GM19467 (cell line): ENCODE data around the gene SIT1.

Experiments used
- ATAC-seq: cut with Tn5 transposase; IDR thresholded peaks from one replicate; pipeline ENCODE4 v1.9.1; 2021; ENCODE audit warnings: mild to moderate bottlenecking, moderate library complexity; ENCODE audit not compliant: unreplicated experiment

Gene SIT1

GRCh38 chr9:35650341-35651158, at the start of gene SIT1:
Gene SIT1, minus strand, starts transcription at chr9:35650931. Its CDS starts 78 bp downstream, at chr9:35650853.
- no peak for ATAC-seq

GRCh38 chr9:35700031-35700430, 49.3 kb upstream of the SIT1 start:
- no peak for ATAC-seq

GRCh38 chr9:35698231-35698630, 47.5 kb upstream of the SIT1 start:
- no peak for ATAC-seq

GRCh38 chr9:35697486-35697885, 46.8 kb upstream of the SIT1 start:
- no peak for ATAC-seq

GRCh38 chr9:35696520-35697215, 45.9 kb upstream of the SIT1 start:
- no peak for ATAC-seq

- no peak for ATAC-seq
Measured at GRCh38 chr9:35695943-35696401, 45.2 kb upstream of the SIT1 start.

- no peak for ATAC-seq
Measured at GRCh38 chr9:35691757-35692301, 41.1 kb upstream of the SIT1 start.

GRCh38 chr9:35691334-35691650, 40.6 kb upstream of the SIT1 start:
- ATAC-seq = no peak

GRCh38 chr9:35690614-35691333, 40.0 kb upstream of the SIT1 start:
- ATAC-seq = no peak

GRCh38 chr9:35690294-35690613, 39.5 kb upstream of the SIT1 start:
- no peak for ATAC-seq

GRCh38 chr9:35689542-35690293, 39.0 kb upstream of the SIT1 start, which contains the start of gene TPM2:
Gene TPM2, minus strand, starts transcription at chr9:35689925. Its CDS starts 108 bp downstream, at chr9:35689817.
- ATAC-seq = no peak

- no peak for ATAC-seq
Measured at GRCh38 chr9:35688558-35689541, 38.1 kb upstream of the SIT1 start.

- ATAC-seq = no peak
Measured at GRCh38 chr9:35687972-35688557, 37.3 kb upstream of the SIT1 start.

- ATAC-seq = no peak
Measured at GRCh38 chr9:35687306-35687705, 36.6 kb upstream of the SIT1 start.

- no peak for ATAC-seq
Measured at GRCh38 chr9:35686222-35687203, 35.8 kb upstream of the SIT1 start.

GRCh38 chr9:35685506-35685905, 34.8 kb upstream of the SIT1 start:
- no peak for ATAC-seq

GRCh38 chr9:35684921-35685320, 34.2 kb upstream of the SIT1 start:
- no peak for ATAC-seq

GRCh38 chr9:35683323-35683722, 32.6 kb upstream of the SIT1 start:
- ATAC-seq = no peak
